NCI-H1417 (cell line): ENCODE measurements around the gene TMEM229B.

Experiments used
- DNase-seq, 3 experiments: peaks; one replicate each; lab custom pipeline; 2025; lab: John Stamatoyannopoulos, UW

The TMEM229B gene

DNA sequence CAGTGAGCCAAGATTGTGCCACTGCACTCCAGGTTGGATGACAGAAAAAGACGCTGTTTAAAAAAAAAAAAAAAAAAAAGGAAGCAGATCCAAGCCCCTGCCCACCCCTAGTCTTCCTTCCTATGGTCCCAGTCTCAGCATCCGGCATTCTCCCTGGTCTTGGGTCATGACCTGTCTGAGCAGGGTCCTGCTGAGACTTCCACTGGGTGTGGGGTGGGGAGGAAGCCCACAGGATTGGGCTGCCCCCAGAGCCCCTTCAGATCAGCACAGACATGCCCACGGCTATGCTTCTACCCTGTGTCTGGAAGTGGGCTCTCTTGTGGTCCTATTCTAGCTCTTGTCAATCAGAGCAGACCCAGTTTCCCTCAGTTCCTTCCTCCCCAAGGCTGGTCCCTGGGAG is 64.0 kb downstream of the TMEM229B start:
- no peak for DNase-seq

DNA sequence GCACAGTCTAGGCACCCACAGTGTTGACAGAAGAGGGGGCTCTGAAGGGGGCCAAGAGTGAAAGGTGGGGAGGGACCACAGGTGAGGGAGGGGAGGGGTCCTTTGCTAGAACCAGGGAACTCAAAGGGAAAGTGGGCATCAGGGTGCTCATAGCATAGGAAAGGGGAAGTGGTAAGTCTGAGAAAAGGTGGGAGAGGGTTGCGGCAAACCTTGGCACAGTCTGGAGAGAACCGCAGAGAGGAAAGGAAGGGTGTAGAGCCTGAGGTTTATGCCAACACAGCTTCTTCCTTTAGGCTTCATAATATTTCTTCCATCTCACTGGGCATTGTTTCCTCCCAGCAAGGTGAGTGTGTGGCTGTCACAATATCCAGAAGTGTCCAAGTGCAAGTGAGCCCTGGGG is 65.1 kb downstream of the TMEM229B start:
- DNase-seq: no peak

GRCh38 chr14:67421356-67422224 is 66.9 kb downstream of the TMEM229B start:
- DNase-seq: no peak
